ENCODE data around the gene TET1. TPM values are rescaled to one million over a fixed set of nuclear protein-coding genes. Genes with fewer than 3 reads are reported as not detected.

Gene TET1
- total and polyA plus RNA-seq, 9 of the 15 experiments (the other 6 are each of a cell fraction or from before 2014, with no cell fraction given) = 2.6 to 21.3 (median 11.6) TPM

GRCh38 chr10:68561865-68562649, 1.9 kb downstream of the TET1 start (continued):
- TF ChIP-seq E2F1 (CRISPR knock-in tag; IDR thresholded peaks at IDR 0.05) (peak; percentile 18; the same call in 1 of the 2 replicates), HNRNPLL (IDR thresholded peaks at IDR 0.05; ENCODE audit: low read depth, low read length, poor library complexity, severe bottlenecking) (no peak), TCF7L2 (IDR thresholded peaks at IDR 0.05; ENCODE audit: low read depth, low read length) (no peak), TBP (optimal IDR thresholded peaks at IDR 0.05; ENCODE audit: low read depth, low read length) (peak; percentile 71), LEF1 (IDR thresholded peaks at IDR 0.05) (no peak), ARID4B (CRISPR knock-in tag; IDR thresholded peaks at IDR 0.05) (peak; percentile 9; the same call in 1 of the 2 replicates), ZEB2 (IDR thresholded peaks at IDR 0.05) (no peak), MBD1 (CRISPR knock-in tag; IDR thresholded peaks at IDR 0.05) (no peak), ZNF408 (CRISPR knock-in tag; IDR thresholded peaks at IDR 0.05; ENCODE audit: low read depth) (no peak), ZNF311 (CRISPR knock-in tag; IDR thresholded peaks at IDR 0.05) (no peak), ZFX (CRISPR knock-in tag; IDR thresholded peaks at IDR 0.05) (peak; percentile 34; the same call in 1 of the 2 replicates), SREBF2 (CRISPR knock-in tag; IDR thresholded peaks at IDR 0.05) (no peak), FOXM1 (IDR thresholded peaks at IDR 0.05; ENCODE audit: low read depth) (no peak), FOXM1 (CRISPR knock-in tag; IDR thresholded peaks at IDR 0.05; ENCODE audit: low read depth) (no peak), C11orf30 (IDR thresholded peaks at IDR 0.05; ENCODE audit: low read depth) (no peak), KDM1A (IDR thresholded peaks at IDR 0.05) (no peak), SAFB (IDR thresholded peaks at IDR 0.05; ENCODE audit: borderline replicate concordance, low read depth, low read length) (no peak), GABPB2 (CRISPR knock-in tag; conservative IDR thresholded peaks at IDR 0.05) (no peak), PHTF2 (CRISPR knock-in tag; IDR thresholded peaks at IDR 0.05) (no peak), RBBP5 (IDR thresholded peaks at IDR 0.05; ENCODE audit: borderline replicate concordance, insufficient read depth, low read length, poor library complexity, severe bottlenecking) (peak; percentile 77)

Measured in K562 (cell line).